ENCODE results near the gene CELA3B. TPM values are rescaled to one million over a fixed set of nuclear protein-coding genes. Genes with fewer than 3 reads are reported as not detected.

CELA3B gene
- total and polyA plus RNA-seq, 2 of the 13 experiments (the other 11 are each of a cell fraction or from before 2014, with no cell fraction given) = 0.34 TPM; not detected in 1

DNA sequence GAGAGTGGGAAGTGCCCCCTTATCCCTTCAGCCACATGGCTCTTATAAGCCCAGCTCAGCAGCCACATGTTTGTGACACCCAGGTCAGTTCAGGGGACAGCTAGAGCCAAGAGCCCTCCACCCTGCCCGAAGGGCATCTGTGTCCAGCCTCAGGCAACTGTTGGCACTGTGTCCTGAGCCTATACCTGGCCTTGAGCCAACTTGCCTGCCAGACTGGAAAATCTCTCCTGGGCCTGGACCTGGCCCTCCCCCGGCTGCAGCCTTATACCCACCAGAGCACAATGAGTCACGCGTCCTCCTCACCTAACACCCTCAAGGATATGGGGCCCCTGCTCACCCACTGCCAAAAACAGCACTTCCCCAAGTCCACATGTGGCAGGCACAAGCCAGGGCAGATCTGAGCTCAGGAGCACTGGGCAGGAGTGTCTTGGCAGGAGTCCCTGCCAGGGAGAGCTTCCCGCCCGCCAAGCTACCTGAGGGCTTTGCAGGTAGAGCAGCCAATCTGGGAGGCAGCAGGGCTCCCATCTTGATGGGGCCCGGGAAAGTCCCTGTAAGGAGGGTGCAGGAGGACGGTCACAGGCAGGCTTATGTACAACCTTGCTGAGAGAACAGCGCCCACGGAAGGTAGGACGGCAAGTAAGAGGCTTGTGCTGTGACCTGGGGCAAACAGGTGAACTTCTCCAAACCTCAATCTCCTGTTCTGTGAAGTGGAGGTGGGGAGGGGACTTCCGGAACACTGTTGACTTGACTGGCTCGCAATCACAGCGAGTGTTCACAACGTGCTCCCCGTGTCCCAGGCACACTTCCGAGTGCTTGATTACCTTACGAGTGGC lies 19.9 kb upstream of the CELA3B start (continued):
- TF ChIP-seq CSRNP1 (CRISPR knock-in tag; IDR thresholded peaks at IDR 0.05) (0 out of 2 replicates have a peak, but pooled peaks have one; percentile 77), RORA (CRISPR knock-in tag; IDR thresholded peaks at IDR 0.05) (no peak), HDAC6 (IDR thresholded peaks at IDR 0.05; ENCODE audit: low read depth, low read length) (no peak), ZBTB1 (CRISPR knock-in tag; IDR thresholded peaks at IDR 0.05; ENCODE audit: borderline replicate concordance) (no peak), ZNF124 (CRISPR knock-in tag; IDR thresholded peaks at IDR 0.05) (no peak), CBX1 (IDR thresholded peaks at IDR 0.05; ENCODE audit: low read depth) (no peak), ZNF674 (CRISPR knock-in tag; IDR thresholded peaks at IDR 0.05; ENCODE audit: low read depth) (no peak), ZNF337 (CRISPR knock-in tag; IDR thresholded peaks at IDR 0.05; ENCODE audit: borderline replicate concordance, low read depth) (no peak), YEATS2 (CRISPR knock-in tag; IDR thresholded peaks at IDR 0.05; ENCODE audit: borderline replicate concordance) (no peak), NFIC (IDR thresholded peaks at IDR 0.05; ENCODE audit: low read length) (no peak), PHB2 (IDR thresholded peaks at IDR 0.05; ENCODE audit: partially characterized antibody) (no peak), ZNF589 (CRISPR knock-in tag; conservative IDR thresholded peaks at IDR 0.05) (no peak), FOSL2 (CRISPR knock-in tag; IDR thresholded peaks at IDR 0.05) (peak; percentile 70), SMC3 (IDR thresholded peaks at IDR 0.05; ENCODE audit: low read length) (no peak), CREB1 (IDR thresholded peaks at IDR 0.05) (no peak), CREB1 (CRISPR knock-in tag; IDR thresholded peaks at IDR 0.05) (no peak), ZNF362 (CRISPR knock-in tag; IDR thresholded peaks at IDR 0.05; ENCODE audit: borderline replicate concordance) (no peak), ZNF800 (CRISPR knock-in tag; IDR thresholded peaks at IDR 0.05) (no peak)
- TF ChIP-seq, protein P1, sequence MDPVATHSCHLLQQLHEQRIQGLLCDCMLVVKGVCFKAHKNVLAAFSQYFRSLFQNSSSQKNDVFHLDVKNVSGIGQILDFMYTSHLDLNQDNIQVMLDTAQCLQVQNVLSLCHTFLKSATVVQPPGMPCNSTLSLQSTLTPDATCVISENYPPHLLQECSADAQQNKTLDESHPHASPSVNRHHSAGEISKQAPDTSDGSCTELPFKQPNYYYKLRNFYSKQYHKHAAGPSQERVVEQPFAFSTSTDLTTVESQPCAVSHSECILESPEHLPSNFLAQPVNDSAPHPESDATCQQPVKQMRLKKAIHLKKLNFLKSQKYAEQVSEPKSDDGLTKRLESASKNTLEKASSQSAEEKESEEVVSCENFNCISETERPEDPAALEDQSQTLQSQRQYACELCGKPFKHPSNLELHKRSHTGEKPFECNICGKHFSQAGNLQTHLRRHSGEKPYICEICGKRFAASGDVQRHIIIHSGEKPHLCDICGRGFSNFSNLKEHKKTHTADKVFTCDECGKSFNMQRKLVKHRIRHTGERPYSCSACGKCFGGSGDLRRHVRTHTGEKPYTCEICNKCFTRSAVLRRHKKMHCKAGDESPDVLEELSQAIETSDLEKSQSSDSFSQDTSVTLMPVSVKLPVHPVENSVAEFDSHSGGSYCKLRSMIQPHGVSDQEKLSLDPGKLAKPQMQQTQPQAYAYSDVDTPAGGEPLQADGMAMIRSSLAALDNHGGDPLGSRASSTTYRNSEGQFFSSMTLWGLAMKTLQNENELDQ (CRISPR knock-in tag; IDR thresholded peaks at IDR 0.05; ENCODE audit: borderline replicate concordance) = no peak
- TF ChIP-seq, protein P2, sequence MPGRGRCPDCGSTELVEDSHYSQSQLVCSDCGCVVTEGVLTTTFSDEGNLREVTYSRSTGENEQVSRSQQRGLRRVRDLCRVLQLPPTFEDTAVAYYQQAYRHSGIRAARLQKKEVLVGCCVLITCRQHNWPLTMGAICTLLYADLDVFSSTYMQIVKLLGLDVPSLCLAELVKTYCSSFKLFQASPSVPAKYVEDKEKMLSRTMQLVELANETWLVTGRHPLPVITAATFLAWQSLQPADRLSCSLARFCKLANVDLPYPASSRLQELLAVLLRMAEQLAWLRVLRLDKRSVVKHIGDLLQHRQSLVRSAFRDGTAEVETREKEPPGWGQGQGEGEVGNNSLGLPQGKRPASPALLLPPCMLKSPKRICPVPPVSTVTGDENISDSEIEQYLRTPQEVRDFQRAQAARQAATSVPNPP (CRISPR knock-in tag; IDR thresholded peaks at IDR 0.05) = 0 out of 2 replicates have a peak, but pooled peaks have one; percentile 35
- TF ChIP-seq, protein P3, sequence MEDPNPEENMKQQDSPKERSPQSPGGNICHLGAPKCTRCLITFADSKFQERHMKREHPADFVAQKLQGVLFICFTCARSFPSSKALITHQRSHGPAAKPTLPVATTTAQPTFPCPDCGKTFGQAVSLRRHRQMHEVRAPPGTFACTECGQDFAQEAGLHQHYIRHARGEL (CRISPR knock-in tag; IDR thresholded peaks at IDR 0.05) = no peak

All from HepG2 (cell line).